D721Med (cell line): ENCODE measurements around the gene ZNF598.

Experiments used
- DNase-seq: peaks from one replicate; pipeline ENCODE4 v3.0.0; 2011; ENCODE audit warnings: low spot score; ENCODE audit not compliant: insufficient read length
- FAIRE-seq: peaks from 2 replicates; lab custom pipeline; 2011; peaks lifted over from hg19 to GRCh38; lab: Jason Lieb, UNC
- CTCF ChIP-seq: IDR thresholded peaks from 2 replicates; pipeline ENCODE4 v1.5.1; 2012; ENCODE audit warnings: mild to moderate bottlenecking, control low read depth; ENCODE audit not compliant: insufficient read depth; ENCODE audit errors: missing control alignments

ZNF598 gene

GRCh38 chr16:2009791-2010510, at the start of gene ZNF598:
TSS of gene ZNF598 (minus strand) at chr16:2009821.
- DNase-seq (peak; percentile 94), FAIRE-seq (no peak)
- no peak for TF ChIP-seq CTCF

GRCh38 chr16:2058872-2059271, 49.3 kb upstream of the ZNF598 start:
- no peak for TF ChIP-seq CTCF
- FAIRE-seq (no peak), DNase-seq (no peak)

- FAIRE-seq (no peak), DNase-seq (no peak)
- no peak for TF ChIP-seq CTCF
Observed at GRCh38 chr16:2058420-2058819, 48.8 kb upstream of the ZNF598 start.

- no peak for FAIRE-seq
- DNase-seq, result no peak
- TF ChIP-seq CTCF, result no peak
Observed at GRCh38 chr16:2057438-2057837, 47.8 kb upstream of the ZNF598 start.

- DNase-seq (no peak), FAIRE-seq (no peak)
- TF ChIP-seq CTCF, result no peak
Observed at GRCh38 chr16:2056681-2057407, 47.2 kb upstream of the ZNF598 start.

GRCh38 chr16:2056077-2056476, 46.5 kb upstream of the ZNF598 start:
- no peak for TF ChIP-seq CTCF
- FAIRE-seq (no peak), DNase-seq (no peak)

- no peak for DNase-seq
- FAIRE-seq, result no peak
- no peak for TF ChIP-seq CTCF
Observed at GRCh38 chr16:2054543-2055245, 45.1 kb upstream of the ZNF598 start.
